ENCODE measurements around the gene RELCH.

Gene RELCH

DNA sequence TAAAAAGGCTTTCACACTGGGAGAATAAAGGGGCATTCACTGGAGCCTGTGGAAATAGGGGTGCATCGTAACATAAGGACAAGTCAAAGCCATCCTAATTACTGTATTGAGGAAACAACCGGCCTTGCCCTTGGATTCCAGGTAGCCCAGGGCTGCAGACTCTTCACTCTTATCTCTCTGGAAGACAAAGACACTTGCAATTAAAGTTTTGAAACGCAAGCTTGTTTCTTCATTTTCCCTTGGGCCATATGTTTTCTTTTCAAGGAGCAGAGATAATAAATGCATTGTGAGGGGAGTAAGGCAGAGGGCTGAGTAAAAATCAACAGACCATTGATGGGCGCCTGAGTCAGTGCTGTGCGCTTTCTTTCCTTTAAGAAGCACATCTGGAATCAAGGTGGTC lies 149.6 kb downstream of the RELCH start:
- no peak for DNase-seq (ENCODE audit: low read depth in 1 of 2, low spot score in 1 of 2)

DNA sequence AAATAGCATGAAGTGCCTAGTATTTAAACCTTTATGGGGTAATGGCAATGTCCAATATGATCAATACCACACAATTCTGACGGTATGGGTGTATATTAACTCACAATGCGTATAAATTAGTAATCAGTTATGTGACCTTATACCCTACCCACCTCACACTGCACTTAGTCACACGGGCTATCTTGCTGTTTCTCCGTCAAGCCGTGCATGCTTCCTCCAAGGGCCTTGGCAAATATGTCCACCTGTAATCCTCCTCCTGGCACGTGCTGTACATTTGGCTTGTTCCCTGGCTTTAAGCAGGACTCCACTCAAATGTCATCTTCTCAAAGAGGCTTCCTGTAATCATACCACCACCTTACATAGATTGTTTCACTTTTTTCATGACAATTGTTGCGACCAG lies 150.3 kb downstream of the RELCH start:
- no peak for DNase-seq (ENCODE audit: low read depth in 1 of 2, low spot score in 1 of 2)

DNA sequence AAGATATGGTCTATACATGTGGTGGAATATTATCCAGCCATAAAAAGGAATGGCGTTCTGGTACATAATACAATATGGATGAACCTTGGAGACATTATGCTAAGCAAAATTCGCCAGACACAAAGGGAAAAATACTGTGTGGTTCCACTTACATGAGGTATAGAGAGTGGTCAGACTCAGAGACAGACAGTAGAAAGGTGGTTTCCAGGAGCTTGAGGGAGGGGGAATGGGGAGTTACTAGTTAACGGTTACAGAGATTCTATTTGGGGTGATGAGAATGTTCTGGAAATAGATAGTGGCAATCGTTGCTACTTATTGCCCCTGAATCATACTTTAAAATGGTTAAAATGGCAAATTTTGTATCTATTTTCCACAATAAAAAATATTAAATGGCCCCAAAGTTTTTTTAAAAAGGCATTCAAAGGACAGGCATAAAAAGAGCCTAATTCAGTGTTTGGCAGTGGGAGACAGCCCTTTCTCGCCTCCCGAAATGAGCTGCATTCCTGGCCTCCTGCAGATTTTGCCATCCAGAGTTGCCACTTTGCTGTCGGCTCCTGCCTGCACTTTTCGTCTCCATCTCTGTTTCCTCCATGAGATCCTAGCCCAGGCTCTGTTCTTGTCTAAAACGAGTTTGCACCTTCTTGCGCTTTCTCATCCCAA lies 151.5 kb downstream of the RELCH start:
- DNase-seq (ENCODE audit: low read depth in 1 of 2, low spot score in 1 of 2): no peak

DNA sequence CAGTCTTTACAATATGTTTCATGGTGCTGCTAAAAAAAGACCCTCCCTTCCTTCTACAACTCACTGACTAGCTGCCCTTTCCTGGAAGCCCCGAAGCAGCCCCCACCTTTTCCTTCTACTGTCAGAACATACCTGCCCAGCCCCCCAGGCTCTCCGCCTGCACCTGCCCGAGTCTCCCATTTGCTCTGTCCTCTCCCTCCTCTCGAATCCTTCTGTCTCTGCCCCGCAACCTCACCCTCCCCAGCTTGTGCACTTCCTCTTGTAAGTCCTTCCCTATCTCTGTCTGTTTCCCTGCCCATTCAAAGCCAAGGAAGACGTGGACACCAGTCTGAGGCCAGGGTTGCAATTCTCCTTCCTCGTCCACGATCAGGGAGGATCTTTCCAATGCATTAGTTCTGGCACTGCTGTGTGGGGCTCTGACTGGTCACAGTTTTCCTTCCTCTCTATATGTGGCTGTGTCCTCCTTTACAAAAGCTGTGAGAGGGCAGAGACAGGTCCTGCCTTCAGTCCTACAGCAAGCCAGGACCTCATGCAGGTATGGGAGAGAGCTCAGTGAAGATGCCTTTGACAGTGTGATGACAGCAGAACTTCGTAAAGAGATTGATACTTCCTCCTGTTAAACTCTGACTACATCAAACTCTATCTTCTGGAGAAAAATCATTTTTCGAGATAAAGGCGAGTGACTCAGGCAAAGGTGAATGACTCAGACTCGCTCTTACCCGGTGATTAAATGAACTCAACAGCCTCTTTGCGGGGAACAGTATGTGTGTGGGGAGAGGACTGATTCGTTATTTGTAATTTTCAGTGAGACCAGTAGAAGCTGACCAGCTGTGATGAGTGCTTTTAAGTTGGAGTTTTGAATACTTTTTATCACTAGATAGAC lies 152.3 kb downstream of the RELCH start:
- peak in 1 of 2 donors; percentile 19 for DNase-seq (ENCODE audit: low read depth in 1 of 2, low spot score in 1 of 2)

DNA sequence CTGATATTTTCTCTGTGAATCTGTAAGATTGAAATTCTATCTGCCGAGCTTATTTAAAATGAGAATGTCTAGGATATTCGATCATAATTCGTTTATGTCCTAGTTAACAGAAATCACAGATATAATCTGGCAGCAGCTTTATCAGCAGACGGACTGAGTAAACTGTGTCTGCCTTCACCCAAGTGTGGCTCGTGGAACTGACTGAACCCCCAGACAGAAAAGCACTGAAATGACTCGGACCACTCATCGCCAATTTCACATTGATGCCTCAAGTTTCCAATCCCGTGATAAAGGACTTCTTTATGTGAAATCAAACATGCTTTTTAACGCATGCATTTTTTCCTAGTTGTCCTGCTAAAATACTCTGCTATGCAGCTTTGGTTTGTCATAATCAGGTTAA lies 153.9 kb downstream of the RELCH start:
- no peak for DNase-seq (ENCODE audit: low read depth in 1 of 2, low spot score in 1 of 2)

DNA sequence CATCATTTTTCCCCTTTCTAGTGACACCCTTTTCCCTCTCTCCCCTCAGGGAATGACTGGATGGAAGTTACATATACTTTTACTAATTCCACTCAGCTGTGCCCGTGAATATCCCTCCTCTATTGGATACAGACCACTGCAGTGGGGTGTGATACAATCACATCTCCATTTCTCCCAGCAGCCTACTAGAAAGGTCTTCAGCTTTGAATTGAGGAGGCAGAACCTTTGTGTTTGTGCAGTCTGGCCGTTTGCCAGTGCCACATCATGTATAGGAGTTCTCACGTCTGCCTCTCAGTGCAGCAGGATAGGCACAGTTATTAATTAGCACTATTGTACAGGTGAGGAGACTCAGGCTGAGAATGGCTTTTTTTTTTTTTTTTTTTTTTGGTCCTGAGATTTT lies 154.4 kb downstream of the RELCH start:
- no peak for DNase-seq (ENCODE audit: low read depth in 1 of 2, low spot score in 1 of 2)

DNA sequence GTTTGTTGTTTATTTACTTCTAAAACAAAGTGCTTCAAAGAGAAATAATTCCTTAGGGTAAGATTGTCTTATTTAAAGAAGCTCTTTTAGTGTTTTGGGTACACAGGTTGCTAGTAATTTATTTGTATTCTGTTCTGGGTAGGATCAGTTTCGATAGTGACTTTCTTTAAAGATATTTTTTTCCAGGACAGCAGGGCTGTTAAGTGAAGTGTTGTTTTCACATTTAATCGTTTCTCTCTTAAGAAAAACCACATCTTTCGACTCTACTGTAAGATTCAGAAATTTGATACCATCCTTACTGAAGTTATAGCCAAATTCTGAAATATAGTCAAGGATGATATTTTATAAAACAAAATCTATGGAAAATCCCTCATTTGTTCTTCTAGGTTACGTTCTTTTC lies 155.8 kb downstream of the RELCH start:
- no peak for DNase-seq (ENCODE audit: low read depth in 1 of 2, low spot score in 1 of 2)

DNA sequence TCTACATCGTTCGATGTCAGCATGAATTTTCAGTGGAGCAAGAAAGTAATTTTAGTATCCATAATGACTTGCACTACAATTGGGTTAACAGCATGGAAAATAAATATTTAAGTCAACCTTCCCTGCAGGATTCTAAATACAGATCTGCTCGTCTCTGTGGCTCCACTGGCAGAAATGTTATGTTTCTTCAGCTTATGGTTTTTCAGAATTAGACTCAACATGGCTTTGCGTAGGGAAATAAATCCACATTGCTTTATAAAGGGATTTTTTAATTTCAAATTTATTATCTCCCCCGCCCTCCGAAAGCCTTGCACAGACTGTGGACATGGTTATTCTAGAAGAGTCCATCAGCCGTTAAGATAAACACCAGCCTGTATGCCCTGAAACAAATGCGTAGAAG lies 156.3 kb downstream of the RELCH start:
- no peak for DNase-seq (ENCODE audit: low read depth in 1 of 2, low spot score in 1 of 2)

DNA sequence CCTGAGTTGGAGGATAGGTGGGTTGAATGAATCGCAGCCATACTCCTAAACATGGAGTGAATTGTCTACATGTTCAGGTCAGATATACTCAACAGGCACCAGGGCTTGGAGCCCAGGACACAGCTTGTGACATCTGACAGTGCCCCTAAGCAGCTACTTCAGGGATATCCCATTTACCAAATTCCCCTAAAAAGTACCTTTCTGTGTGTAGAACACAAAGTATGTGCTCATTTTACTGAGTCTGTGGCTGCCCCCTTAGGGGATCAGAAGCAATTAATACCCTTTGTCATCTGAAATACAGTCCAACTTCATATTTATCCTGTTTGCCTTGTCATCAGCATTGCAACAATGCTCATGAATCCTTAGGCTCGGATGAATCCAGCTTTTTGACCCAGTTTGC lies 158.9 kb downstream of the RELCH start:
- DNase-seq (ENCODE audit: low read depth in 1 of 2, low spot score in 1 of 2): no peak

DNA sequence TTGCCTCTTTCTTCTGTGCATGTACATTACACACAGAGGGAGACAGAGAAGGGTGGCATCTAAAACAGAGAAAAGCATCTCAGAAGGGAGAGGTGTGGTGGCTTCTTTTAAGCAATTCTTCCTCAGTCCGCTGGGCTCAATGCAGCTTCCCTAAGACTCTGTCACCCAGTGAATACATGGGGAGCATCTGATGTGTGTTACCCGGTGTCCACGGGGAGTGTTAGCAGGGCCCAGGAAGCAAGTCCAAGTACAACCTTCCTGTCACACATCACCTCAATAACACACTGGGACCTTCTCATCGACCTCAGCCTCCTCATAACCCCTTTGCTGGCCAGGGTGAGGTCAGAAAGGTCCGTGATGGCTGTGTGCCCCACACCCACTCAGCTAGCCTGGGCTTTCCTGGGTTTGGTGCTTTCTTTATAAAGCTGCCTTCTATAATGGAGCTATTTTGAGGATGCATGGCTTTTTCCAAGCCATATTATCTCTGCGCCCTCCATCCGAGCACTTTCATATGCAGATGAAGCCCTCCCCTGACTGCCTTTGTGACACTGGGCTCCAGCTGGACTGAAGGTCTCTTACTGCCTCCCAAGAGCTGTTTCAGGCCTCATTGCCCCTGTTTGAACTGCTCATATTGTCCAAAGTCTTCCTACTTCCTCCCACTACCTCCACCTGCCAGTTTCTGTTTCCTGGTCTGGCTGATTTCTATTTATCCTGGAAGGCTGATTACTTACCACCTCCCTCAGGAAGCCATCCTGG lies 159.5 kb downstream of the RELCH start:
- no peak for DNase-seq (ENCODE audit: low read depth in 1 of 2, low spot score in 1 of 2)

DNA sequence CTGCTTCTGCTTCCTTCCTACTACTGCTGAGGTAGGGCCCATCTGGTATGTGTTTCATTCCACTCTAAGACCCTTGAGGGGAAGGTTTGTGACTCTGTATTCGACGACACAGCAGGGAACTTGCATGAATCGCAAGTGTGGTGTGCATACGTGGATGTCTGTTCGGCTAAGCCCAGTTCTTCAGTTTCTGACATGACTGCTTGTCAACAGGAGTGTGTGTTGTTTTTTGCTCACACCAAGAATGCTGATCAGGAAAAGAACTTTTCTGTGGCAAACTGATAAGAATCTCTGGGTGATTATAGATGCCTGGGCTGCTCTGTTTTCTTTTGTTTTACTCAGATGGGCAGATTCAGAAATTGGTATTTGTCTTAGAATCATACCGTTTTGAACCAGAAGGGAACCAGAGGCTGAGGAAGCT lies 160.0 kb downstream of the RELCH start:
- DNase-seq (ENCODE audit: low read depth in 1 of 2, low spot score in 1 of 2): no peak

DNA sequence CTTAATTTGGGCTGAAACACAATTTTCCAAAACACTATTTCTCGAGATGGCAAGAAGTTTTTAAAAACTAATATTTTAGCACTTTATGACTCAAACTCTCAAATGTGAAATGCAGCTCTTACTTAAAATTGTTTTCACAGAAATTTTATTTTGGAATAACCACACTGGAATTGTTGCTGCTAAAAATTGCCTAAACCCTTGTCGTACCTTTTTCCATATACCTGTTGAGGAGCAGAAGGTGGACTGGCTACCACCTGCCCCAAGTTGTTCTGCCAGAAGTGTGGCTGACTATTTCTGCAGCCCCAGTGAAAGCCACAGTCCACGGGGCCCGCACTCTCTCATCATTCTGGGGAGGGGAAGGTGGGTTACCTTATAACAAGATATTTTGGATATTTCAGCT lies 161.4 kb downstream of the RELCH start:
- no peak for DNase-seq (ENCODE audit: low read depth in 1 of 2, low spot score in 1 of 2)

DNA sequence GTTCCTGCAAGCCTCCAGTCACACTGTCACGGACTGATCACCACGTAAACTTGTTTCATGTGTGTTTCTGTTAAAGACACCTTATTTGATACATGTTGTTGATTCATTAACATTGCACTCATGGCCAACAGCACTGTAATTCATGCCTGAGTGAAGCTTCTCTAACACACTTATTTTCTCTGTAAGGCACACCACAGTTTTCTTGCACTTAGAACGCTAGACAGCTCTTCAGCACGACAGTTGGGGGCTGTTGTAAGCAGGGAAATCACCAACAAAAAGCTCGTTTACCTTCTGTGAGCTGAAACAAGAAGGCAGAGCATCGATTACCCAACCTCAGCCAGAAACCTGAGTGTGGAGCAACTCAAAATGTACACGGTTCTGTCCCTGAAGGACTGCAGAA lies 166.1 kb downstream of the RELCH start:
- no peak for DNase-seq (ENCODE audit: low read depth in 1 of 2, low spot score in 1 of 2)

DNA sequence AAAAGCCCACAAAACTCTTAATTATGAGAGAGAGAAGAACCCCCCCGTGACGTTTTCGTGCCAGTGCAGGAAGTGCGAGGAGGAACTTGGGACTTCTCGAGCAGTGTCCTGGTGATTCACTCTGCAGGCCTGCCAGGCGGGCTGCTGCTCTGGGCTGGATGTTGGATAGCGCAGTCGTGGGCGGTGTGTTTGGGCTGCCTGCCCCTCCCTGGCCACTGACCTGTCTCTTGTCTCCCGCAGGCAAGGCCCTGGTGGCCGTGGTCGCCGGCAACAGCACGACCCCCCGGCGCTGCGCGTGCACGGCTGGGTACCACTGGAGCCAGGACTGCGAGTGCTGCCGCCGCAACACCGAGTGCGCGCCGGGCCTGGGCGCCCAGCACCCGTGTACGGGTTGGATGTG lies 167.1 kb downstream of the RELCH start:
- no peak for DNase-seq (ENCODE audit: low read depth in 1 of 2, low spot score in 1 of 2)

DNA sequence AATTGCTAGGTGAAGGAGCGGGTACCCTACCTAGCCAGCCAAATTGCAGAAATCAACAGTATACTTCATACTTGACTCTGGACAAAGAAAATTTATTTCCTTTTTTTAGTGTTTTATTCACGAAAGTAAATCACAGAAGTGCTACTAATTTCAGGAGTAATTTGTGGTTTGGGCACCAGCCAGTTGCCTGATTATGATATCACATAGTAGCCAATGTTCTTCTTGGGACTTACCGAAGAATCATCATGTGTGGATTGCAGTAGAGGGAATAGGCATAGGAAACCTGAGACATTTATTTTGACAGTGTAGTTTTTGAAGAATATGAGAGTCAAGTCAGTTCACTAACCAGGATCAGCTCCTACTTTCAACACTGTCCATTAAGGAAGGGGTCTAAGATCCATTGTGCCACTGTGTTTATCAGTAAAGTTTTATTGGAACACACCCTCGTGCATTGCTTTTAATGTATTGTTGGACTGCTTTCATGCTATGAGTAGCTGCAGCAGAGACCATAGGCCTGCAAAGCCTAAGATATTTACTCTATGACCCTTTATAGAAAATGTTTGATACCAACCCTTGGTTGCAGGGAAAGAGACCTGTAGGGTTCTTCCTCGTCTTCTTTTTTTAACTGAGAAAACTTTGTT lies 170.1 kb downstream of the RELCH start:
- DNase-seq (ENCODE audit: low read depth in 1 of 2, low spot score in 1 of 2): no peak
